ENCODE data around the gene ARHGEF28.

DNA sequence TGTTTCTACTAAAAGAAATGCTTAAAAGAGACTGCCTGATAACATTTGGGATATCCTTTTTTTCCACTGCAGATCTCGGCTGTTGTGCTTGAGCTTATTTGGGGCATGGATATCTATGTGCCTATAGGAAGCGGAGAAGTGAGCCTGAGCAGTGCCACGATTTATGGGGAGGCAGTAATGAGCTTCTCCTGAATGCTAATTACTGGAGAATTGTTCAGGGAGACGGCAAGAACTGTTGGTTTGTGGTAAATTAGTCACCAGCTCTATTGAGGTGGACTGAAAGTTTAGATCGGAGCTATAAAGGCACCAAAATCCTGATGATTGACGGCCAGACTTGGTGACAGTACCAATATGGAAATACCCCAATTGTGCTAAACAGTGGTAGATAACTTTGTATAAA lies 186.5 kb downstream of the ARHGEF28 start:
- TF ChIP-seq, protein P1, sequence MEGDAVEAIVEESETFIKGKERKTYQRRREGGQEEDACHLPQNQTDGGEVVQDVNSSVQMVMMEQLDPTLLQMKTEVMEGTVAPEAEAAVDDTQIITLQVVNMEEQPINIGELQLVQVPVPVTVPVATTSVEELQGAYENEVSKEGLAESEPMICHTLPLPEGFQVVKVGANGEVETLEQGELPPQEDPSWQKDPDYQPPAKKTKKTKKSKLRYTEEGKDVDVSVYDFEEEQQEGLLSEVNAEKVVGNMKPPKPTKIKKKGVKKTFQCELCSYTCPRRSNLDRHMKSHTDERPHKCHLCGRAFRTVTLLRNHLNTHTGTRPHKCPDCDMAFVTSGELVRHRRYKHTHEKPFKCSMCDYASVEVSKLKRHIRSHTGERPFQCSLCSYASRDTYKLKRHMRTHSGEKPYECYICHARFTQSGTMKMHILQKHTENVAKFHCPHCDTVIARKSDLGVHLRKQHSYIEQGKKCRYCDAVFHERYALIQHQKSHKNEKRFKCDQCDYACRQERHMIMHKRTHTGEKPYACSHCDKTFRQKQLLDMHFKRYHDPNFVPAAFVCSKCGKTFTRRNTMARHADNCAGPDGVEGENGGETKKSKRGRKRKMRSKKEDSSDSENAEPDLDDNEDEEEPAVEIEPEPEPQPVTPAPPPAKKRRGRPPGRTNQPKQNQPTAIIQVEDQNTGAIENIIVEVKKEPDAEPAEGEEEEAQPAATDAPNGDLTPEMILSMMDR (IDR thresholded peaks at IDR 0.05; ENCODE audit: low read depth, low read length): no peak
- TF ChIP-seq POLR2A (IDR thresholded peaks at IDR 0.05; ENCODE audit: extremely low read depth, insufficient read length) (no peak), MYC (IDR thresholded peaks at IDR 0.05; ENCODE audit: low read depth, low read length) (no peak)

Data from NB4 (cell line).